OCI-LY3 (cell line): ENCODE measurements around the gene NEU4.

ENCODE experiments used
- H2AFZ ChIP-seq: fragments of 200-600, 300-600 bp; shearing (Covaris generic); 2 replicates; pipeline ENCODE4 v1.6.0; 2014; ENCODE audit warnings: antibody characterized with exemption, low read depth, low read length
- H3K27ac ChIP-seq: fragments of 200-600, 300-600 bp; sonication (generic); 2 replicates; pipeline ENCODE4 v1.5.1; 2014; ENCODE audit warnings: mild to moderate bottlenecking, low read length, moderate library complexity, mixed read lengths
- H3K27me3 ChIP-seq: fragments of 200-600, 300-600 bp; sonication (generic); 2 replicates; pipeline ENCODE4 v1.6.1; 2014; ENCODE audit warnings: low read depth, low read length, mixed read lengths
- H3K36me3 ChIP-seq: fragments of 200-600, 300-600 bp; sonication (generic); replicated peaks from 2 replicates; pipeline ENCODE3; 2014; ENCODE audit warnings: low read depth, low read length, mixed read lengths
- H3K4me1 ChIP-seq: fragments of 300-600, 200-600 bp; sonication (generic); 2 replicates; pipeline ENCODE4 v1.6.1; 2014; ENCODE audit warnings: low read length, mixed read lengths
- H3K4me2 ChIP-seq: fragments of 200-600, 300-600 bp; sonication (generic); 2 replicates; pipeline ENCODE4 v1.6.1; 2014; ENCODE audit warnings: low read length, mixed read lengths
- H3K4me3 ChIP-seq: fragments of 300-600, 200-600 bp; sonication (generic); 2 replicates; pipeline ENCODE4 v1.5.1; 2014; ENCODE audit warnings: antibody characterized with exemption, mild to moderate bottlenecking, low read length, moderate library complexity
- H3K79me2 ChIP-seq: fragments of 300-600, 200-600 bp; shearing (Covaris generic); 2 replicates; pipeline ENCODE4 v1.6.1; 2014; ENCODE audit warnings: mild to moderate bottlenecking, low read length, mixed read lengths
- H3K9ac ChIP-seq: fragments of 300-600, 200-600 bp; shearing (Covaris generic); 2 replicates; pipeline ENCODE4 v1.6.0; 2014; ENCODE audit warnings: mild to moderate bottlenecking, low read length, moderate library complexity
- H3K9me3 ChIP-seq: fragments of 200-600, 300-600 bp; shearing (Covaris generic); 2 replicates; pipeline ENCODE4 v1.6.1; 2014; ENCODE audit warnings: low read length, mixed read lengths; ENCODE audit not compliant: insufficient read depth
- H4K20me1 ChIP-seq: fragments of 200-600, 300-600 bp; sonication (generic); 2 replicates; pipeline ENCODE4 v1.6.1; 2016; ENCODE audit warnings: low read length, mixed read lengths; ENCODE audit not compliant: insufficient read depth
- CTCF ChIP-seq: fragments of 200-600, 300-600 bp; sonication (generic); IDR thresholded peaks from 2 replicates; pipeline ENCODE4 v1.5.1; 2014; ENCODE audit warnings: antibody characterized with exemption, low read length, low read depth
- EZH2phosphoT487 ChIP-seq: fragments of 200-600 bp; shearing (Covaris generic); IDR thresholded peaks from 2 replicates; pipeline ENCODE4 v1.6.1; 2018; ENCODE audit warnings: antibody characterized with exemption, mixed run types, low read depth

Gene NEU4

GRCh38 chr2:241863536-241863954 is 54.6 kb downstream of the NEU4 start:
- H2AFZ ChIP-seq, result no peak overlapping the region

GRCh38 chr2:241864168-241864849 is 55.3 kb downstream of the NEU4 start:
- Histone ChIP-seq H3K4me2 (peak overlapping the region; percentile 87), H3K9ac (peak overlapping the region; percentile 7; the same call in 1 of the 2 replicates), H3K9me3 (no peaks in the 10 kb centered on the region), H3K27me3 (peaks cover 50% of the 10 kb centered on the region), H3K36me3 (peaks cover 4% of the 10 kb centered on the region), H4K20me1 (no peaks in the 10 kb centered on the region), H3K4me3 (peak overlapping the region; percentile 72), H2AFZ (no peak overlapping the region), H3K27ac (no peak overlapping the region), H3K79me2 (no peaks in the 10 kb centered on the region; the same call in 1 of the 2 replicates), H3K4me1 (peaks cover 57% of the 10 kb centered on the region)
- TF ChIP-seq CTCF (no peak), EZH2phosphoT487 (no peak)

More at GRCh38 chr2:241863536-241863954, 54.6 kb downstream of the NEU4 start:
- Histone ChIP-seq H3K27me3 (peaks cover 42% of the 10 kb centered on the region), H3K27ac (no peak overlapping the region), H3K9me3 (no peaks in the 10 kb centered on the region), H3K9ac (peak overlapping the region; percentile 7; the same call in 1 of the 2 replicates), H3K4me3 (peak overlapping the region; percentile 72), H3K4me1 (peaks cover 56% of the 10 kb centered on the region), H3K4me2 (peak overlapping the region; percentile 87), H3K79me2 (peaks cover under 1% of the 10 kb centered on the region; the same call in 1 of the 2 replicates), H3K36me3 (peaks cover 4% of the 10 kb centered on the region), H4K20me1 (no peaks in the 10 kb centered on the region)
- no peak for TF ChIP-seq CTCF
- TF ChIP-seq EZH2phosphoT487, result no peak

GRCh38 chr2:241864850-241865213 is 55.8 kb downstream of the NEU4 start:
- H3K36me3 ChIP-seq, result peaks cover 4% of the 10 kb centered on the region
- no peak overlapping the region for H3K4me2 ChIP-seq
- peaks cover 55% of the 10 kb centered on the region for H3K27me3 ChIP-seq
- H3K27ac ChIP-seq, result no peak overlapping the region
- no peak overlapping the region for H3K4me3 ChIP-seq
- no peaks in the 10 kb centered on the region for H4K20me1 ChIP-seq
- H3K9me3 ChIP-seq, result no peaks in the 10 kb centered on the region
- H2AFZ ChIP-seq, result no peak overlapping the region
- peaks cover 54% of the 10 kb centered on the region for H3K4me1 ChIP-seq
- H3K79me2 ChIP-seq, result no peaks in the 10 kb centered on the region
- TF ChIP-seq CTCF (no peak), EZH2phosphoT487 (no peak)
- H3K9ac ChIP-seq, result no peak overlapping the region

- no peaks in the 10 kb centered on the region for H3K9me3 ChIP-seq
- H3K4me2 ChIP-seq, result no peak overlapping the region
- H3K27me3 ChIP-seq, result peaks cover 55% of the 10 kb centered on the region
- TF ChIP-seq EZH2phosphoT487 (no peak), CTCF (no peak)
- peaks cover 4% of the 10 kb centered on the region for H3K36me3 ChIP-seq
- H3K79me2 ChIP-seq, result no peaks in the 10 kb centered on the region
- H3K27ac ChIP-seq, result no peak overlapping the region
- H3K4me3 ChIP-seq, result no peak overlapping the region
- H4K20me1 ChIP-seq, result no peaks in the 10 kb centered on the region
- no peak overlapping the region for H2AFZ ChIP-seq
- H3K4me1 ChIP-seq, result peaks cover 48% of the 10 kb centered on the region
- no peak overlapping the region for H3K9ac ChIP-seq
These were observed 56.5 kb downstream of the NEU4 start for GRCh38 chr2:241865416-241865956.
